GM21381 (cell line): ENCODE data around the gene ZNF594.
"Not testable (repeated sequence)": the region's sequence is repeated elsewhere in the genome, so short reads cannot be mapped to it uniquely, and the experiment has no call there.

Experiments used
- ATAC-seq: cut with Tn5 transposase; IDR thresholded peaks from one replicate; pipeline ENCODE4 v1.9.1; 2021; ENCODE audit warnings: mild to moderate bottlenecking, moderate library complexity; ENCODE audit not compliant: unreplicated experiment

ZNF594 gene

DNA sequence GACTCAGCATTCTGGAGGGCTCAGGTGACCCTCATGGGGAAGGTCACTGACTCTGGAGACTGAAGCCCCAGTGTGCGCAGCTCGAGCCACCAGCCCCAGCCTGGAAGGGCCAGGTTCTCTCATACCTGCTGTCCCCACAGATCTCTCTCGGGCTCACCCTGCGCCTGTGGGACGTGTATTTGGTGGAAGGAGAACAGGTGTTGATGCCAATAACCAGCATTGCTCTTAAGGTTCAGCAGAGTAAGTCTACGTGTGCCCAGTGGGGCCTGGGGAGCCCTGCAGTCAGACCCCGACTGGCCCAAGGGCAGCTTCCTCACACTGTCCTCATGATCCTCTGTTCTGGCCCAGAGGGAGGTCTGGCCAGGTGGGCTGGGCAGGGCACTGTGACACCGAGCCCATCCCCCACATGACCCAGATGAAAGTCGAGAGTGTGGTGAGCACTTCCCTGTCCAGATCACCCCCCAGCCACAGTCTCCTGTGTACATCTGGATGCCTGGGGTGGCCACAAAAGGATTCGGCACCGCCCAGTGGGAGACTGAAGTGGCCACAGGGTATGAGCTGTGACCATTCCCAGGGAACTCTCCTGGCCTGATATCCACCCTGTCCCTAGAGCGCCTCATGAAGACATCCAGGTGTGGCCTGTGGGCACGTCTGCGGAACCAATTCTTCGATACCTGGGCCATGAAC lies 54.0 kb downstream of the ZNF594 start:
- ATAC-seq, result not testable (repeated sequence)

GRCh38 chr17:5136580-5137412 lies 54.9 kb downstream of the ZNF594 start:
- ATAC-seq, result not testable (repeated sequence)

- ATAC-seq, result no peak
Observed at GRCh38 chr17:5135726-5136579, 55.7 kb downstream of the ZNF594 start.

- not testable (repeated sequence) for ATAC-seq
Observed at GRCh38 chr17:5135131-5135712, 56.4 kb downstream of the ZNF594 start.

DNA sequence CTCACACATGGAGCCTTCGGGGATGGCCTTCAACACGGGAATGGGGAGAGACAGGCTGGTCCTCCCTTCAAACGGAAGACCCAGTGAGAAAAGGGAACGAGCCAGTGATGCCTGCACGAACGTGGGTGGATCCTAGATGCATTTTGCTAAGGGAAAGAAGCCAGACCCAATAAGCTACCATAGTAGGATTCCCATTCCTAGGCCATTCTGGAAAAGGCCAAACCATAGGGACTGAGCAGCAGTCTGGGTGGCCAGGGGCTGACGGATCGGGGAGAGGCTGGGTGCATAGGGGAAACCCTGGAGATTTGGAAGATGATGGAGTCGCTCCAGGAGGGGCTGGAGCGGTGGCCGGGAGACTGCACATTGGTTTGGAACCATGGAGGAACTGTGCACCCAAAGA lies 57.1 kb downstream of the ZNF594 start:
- not testable (repeated sequence) for ATAC-seq

DNA sequence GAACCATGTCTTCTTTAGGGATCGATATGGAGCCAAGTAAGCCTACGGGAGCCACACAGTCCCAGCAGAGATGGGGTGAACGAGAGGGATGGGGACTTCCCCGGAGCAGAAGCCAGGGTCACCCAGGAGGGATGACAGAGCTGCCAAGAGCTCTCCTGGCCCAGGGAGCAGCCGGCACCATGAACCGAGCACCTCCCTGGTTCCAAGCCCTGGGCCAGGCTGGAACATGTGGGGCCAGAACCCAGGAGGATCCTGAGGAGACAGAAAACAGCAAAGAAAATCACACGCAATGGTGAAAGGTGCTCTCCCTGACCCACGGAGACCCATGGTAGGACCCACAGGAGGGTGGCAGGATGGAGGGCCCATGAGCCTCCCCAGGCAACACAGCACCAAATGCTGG lies 57.7 kb downstream of the ZNF594 start:
- not testable (repeated sequence) for ATAC-seq

- ATAC-seq, result no peak
Observed at GRCh38 chr17:5133311-5133710, 58.4 kb downstream of the ZNF594 start.

GRCh38 chr17:5132503-5133225 lies 59.0 kb downstream of the ZNF594 start:
- not testable (repeated sequence) for ATAC-seq

GRCh38 chr17:5131799-5132502 lies 59.7 kb downstream of the ZNF594 start:
- ATAC-seq, result not testable (repeated sequence)

DNA sequence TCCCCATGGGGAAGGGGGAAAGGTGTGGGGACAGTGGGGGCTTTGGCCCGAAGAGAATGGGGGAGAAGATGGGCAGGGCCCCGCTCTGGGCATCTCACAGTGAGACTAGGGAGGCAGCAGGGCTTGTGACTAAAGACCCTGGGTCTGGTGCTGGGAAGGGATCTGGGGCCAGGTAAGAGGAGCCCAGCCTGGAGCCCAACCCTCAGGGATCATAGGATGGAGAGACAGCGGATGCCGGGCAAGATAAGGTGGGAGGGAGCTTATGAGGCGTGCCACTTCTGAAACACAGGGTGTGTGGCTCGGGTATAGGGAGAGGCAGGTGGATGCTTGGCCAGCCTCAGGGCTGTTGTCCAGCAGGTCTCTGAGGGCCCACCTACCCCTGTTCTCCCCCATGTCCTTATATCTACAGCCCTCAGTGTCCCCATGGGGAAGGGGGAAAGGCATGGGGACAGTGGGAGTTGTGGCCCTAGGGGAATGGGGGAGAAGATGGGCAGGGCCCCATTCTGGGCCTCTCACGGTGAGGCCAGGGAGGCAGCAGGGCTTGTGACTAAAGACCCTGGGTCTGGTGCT lies 60.4 kb downstream of the ZNF594 start:
- ATAC-seq, result no peak

GRCh38 chr17:5130687-5131086 lies 61.0 kb downstream of the ZNF594 start:
- ATAC-seq, result not testable (repeated sequence)

DNA sequence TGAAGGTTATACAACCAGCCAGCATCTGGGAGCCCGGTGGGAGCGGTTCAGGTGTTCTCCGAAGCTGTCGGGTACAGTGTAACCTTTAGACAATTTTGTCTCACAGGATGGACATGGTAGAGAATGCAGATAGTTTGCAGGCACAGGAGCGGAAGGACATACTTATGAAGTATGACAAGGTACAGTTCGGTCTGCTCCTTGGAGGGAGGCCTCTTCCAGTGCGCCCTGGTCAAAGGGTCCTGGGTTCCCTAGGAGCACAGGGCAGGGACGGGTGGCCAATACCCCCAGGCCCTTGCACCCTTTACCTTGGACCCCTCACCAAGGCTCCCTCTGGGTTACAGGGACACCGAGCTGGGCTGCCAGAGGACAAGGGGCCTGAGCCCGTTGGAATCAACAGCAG lies 61.4 kb downstream of the ZNF594 start:
- not testable (repeated sequence) for ATAC-seq

DNA sequence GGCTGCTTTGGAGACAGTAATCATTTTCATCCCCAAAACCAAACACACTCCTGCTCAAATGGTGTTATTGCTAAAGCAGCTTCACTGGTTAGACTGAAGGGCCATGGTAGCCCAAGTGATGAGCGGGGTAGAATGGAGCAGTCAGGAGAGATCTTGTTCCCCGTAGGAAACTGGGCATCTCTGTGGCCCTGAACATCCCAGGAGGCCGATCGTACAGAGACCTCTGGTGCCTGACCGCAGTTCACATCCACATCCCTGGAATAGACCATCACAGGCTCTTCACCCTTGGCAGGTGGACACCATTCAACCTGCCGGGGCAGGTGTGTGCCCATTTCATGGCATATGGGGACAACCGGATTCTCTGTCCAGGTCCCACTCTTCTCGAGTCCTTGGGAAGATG lies 61.9 kb downstream of the ZNF594 start:
- not testable (repeated sequence) for ATAC-seq
